OCI-LY1 (cell line): ENCODE results near the gene GOLGA8S.
"Not testable (repeated sequence)": the region's sequence is repeated elsewhere in the genome, so short reads cannot be mapped to it uniquely, and the experiment has no call there.

ENCODE experiments used
- H2AFZ ChIP-seq: fragments of 200-600 bp; sonication (generic), shearing (Covaris generic); 2 replicates; pipeline ENCODE4 v1.6.0; 2014; ENCODE audit warnings: antibody characterized with exemption, mild to moderate bottlenecking, low read length
- H3F3A ChIP-seq: fragments of 200-600 bp; sonication (generic), shearing (Covaris generic); 2 replicates; pipeline ENCODE4 v1.6.0; 2014; ENCODE audit warnings: mild to moderate bottlenecking, antibody characterized with exemption, low read length, moderate library complexity; ENCODE audit not compliant: insufficient read depth
- H3K27ac ChIP-seq: fragments of 200-600 bp; sonication (generic); 2 replicates; pipeline ENCODE4 v1.5.1; 2014; ENCODE audit warnings: low read length, mixed run types, mild to moderate bottlenecking, low read depth; ENCODE audit not compliant: poor library complexity, severe bottlenecking
- H3K27me3 ChIP-seq: fragments of 200-600 bp; sonication (generic); 2 replicates; pipeline ENCODE4 v1.6.0; 2014; ENCODE audit warnings: antibody characterized with exemption, mild to moderate bottlenecking, low read length, moderate library complexity; ENCODE audit not compliant: insufficient read depth
- H3K36me3 ChIP-seq: fragments of 200-600 bp; sonication (generic); 2 replicates; pipeline ENCODE4 v1.6.1; 2014; ENCODE audit warnings: mild to moderate bottlenecking, antibody characterized with exemption, low read length, moderate library complexity, mixed read lengths; ENCODE audit not compliant: insufficient read depth
- H3K4me1 ChIP-seq: fragments of 200-600 bp; sonication (generic); 2 replicates; pipeline ENCODE4 v1.5.1; 2014; ENCODE audit warnings: mild to moderate bottlenecking, low read length, moderate library complexity; ENCODE audit not compliant: insufficient read depth, severe bottlenecking
- H3K4me2 ChIP-seq: fragments of 200-600 bp; sonication (generic), shearing (Covaris generic); 2 replicates; pipeline ENCODE4 v1.6.1; 2014; ENCODE audit warnings: low read length
- H3K4me3 ChIP-seq: fragments of 200-600 bp; sonication (generic); 2 replicates; pipeline ENCODE4 v1.5.1; 2014; ENCODE audit warnings: low read length, low read depth, mild to moderate bottlenecking, mixed read lengths; ENCODE audit not compliant: poor library complexity, severe bottlenecking
- H3K79me2 ChIP-seq: fragments of 200-600 bp; shearing (Covaris generic); 2 replicates; pipeline ENCODE4 v1.6.1; 2016; ENCODE audit warnings: mixed run types, low read length, mixed read lengths; ENCODE audit not compliant: insufficient read depth
- H3K9ac ChIP-seq: fragments of 200-600 bp; sonication (generic), shearing (Covaris generic); 2 replicates; pipeline ENCODE4 v1.6.1; 2014; ENCODE audit warnings: mild to moderate bottlenecking, low read length, mixed read lengths
- H3K9me2 ChIP-seq: fragments of 200-600 bp; sonication (generic), shearing (Covaris generic); 2 replicates; pipeline ENCODE4 v1.6.1; 2014; ENCODE audit warnings: low read depth, mild to moderate bottlenecking, low read length, mixed read lengths
- H3K9me3 ChIP-seq: fragments of 200-600 bp; shearing (Covaris generic); 2 replicates; pipeline ENCODE4 v1.6.1; 2014; ENCODE audit warnings: low read length, mixed read lengths
- H4K20me1 ChIP-seq: fragments of 200-600 bp; sonication (generic), shearing (Covaris generic); 2 replicates; pipeline ENCODE4 v1.6.0; 2016; ENCODE audit warnings: mild to moderate bottlenecking, low read length; ENCODE audit not compliant: insufficient read depth

The GOLGA8S gene, protein sequence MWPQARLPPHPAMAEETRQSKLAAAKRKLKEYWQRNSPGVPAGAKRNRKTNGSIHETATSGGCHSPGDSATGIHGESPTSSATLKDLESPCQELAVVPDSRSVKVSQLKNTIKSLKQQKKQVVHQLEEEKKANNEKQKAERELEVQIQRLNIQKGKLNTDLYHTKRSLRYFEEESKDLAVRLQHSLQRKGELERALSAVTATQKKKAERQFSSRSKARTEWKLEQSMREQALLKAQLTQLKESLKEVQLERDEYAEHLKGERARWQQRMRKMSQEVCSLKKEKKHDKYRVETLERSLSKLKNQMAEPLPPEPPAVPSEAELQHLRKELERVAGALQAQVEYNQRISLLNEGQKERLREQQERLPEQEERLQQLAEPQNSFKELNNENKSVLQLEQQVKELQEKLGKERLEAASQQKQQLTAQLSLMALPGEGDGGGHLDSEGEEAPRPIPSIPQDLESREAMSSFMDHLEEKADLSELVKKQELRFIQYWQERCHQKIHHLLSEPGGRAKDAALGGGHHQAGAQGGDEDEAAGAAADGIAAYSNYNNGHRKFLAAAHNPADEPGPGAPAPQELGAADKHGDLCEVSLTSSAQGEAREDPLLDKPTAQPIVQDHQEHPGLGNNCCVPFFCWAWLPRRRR

DNA sequence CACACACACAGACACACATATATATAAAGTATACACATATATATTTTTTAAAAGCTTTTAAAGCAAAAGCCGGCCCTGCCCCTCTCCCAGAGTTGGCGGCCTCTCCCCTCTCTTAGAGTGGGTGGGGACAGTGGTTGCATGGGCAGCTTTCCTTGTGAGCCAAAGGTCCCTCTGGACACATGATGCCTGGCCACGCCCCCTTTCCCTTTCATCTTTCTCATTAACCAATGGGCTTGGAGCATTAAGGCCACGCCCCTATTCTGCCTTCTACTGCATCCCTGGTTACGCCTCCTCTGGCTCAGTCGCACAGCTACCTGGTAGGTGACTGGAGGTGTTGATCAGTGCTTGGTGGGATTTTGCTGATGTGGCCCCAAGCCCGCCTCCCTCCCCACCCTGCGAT, at the start of gene GOLGA8S:
Gene GOLGA8S (plus strand): TSS at position 301 of the 400 bp plus-strand sequence. CDS start 62 bp downstream, at position 363.
- not testable (repeated sequence) for H3K9me2 ChIP-seq, H3K36me3 ChIP-seq, H3K27me3 ChIP-seq, H3K27ac ChIP-seq, H4K20me1 ChIP-seq, H2AFZ ChIP-seq, H3K4me2 ChIP-seq, H3K9me3 ChIP-seq, H3K4me3 ChIP-seq, H3F3A ChIP-seq, H3K4me1 ChIP-seq, H3K79me2 ChIP-seq, H3K9ac ChIP-seq

DNA sequence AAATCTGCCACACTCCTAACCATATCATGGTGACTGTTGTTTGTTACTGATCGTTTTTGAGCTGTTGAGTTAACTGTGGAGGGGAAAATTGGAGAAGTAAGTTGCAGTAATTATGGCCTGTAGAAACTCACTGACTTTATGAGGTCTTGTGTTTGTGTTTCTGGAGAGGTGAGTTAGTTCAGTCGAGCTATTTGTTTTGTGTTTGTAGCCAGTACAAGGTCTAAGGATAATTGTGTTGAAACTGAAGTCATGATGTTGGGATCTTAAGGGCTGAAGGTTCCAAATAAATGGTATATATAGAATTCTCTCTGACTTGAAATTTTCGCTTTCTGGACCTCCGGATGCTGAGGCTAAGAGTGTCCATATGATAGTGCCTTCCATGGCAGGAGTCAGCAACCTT, 49.7 kb upstream of the GOLGA8S start:
- H3K4me1 ChIP-seq, H3K4me2 ChIP-seq, H3K79me2 ChIP-seq, H3K9me2 ChIP-seq, H3K36me3 ChIP-seq, H2AFZ ChIP-seq, H3K9ac ChIP-seq, H3K27me3 ChIP-seq, H3K4me3 ChIP-seq, H3F3A ChIP-seq, H3K9me3 ChIP-seq, H3K27ac ChIP-seq, H4K20me1 ChIP-seq: not testable (repeated sequence)

DNA sequence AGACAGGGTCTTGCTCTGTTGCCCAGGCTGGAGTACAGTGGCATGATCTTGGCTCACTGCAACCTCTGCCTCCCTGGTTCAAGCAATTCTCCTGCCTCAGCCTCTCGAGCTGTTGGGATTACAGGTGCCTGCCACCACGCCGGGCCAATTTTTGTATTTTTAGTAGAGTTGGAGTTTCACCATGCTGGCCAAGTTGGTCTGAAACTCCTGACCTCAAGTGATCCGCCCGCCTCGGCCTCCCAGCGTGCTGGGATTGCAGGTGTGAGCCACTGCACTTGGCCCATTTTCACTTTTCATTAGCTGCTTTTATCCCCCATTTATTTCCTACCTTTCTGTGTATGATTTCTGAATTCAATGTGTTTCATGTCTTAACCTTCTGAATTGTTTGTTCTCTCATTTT, 48.6 kb upstream of the GOLGA8S start:
- H3K4me3 ChIP-seq = not testable (repeated sequence)

DNA sequence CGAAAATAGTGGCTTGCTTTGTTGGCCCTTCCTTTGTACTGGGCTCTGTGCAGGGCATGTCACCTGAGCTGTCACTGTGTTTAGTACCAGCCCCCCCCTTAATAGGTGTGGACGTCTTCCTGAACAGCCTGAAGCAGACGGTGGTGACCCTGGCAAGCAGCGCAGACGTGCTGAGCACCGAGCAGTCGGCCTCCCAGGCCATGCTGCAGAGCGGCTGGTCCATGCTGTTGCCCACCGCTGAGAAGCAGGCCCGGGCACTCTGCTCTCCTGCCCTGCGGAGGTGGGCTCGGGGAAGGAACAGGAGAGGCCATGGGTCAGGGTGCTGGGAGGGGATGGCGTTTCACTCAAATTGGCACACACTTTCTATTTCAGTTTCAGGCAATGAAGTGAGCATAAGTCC, 43.3 kb upstream of the GOLGA8S start:
- not testable (repeated sequence) for H4K20me1 ChIP-seq, H3K4me2 ChIP-seq, H3K9me2 ChIP-seq, H2AFZ ChIP-seq, H3K79me2 ChIP-seq, H3K4me3 ChIP-seq, H3K9me3 ChIP-seq, H3K4me1 ChIP-seq, H3F3A ChIP-seq, H3K36me3 ChIP-seq, H3K9ac ChIP-seq, H3K27me3 ChIP-seq, H3K27ac ChIP-seq

More for the DNA sequence above, 48.6 kb upstream of the GOLGA8S start:
- not testable (repeated sequence) for H3K9me2 ChIP-seq, H3K4me2 ChIP-seq, H4K20me1 ChIP-seq, H3K9me3 ChIP-seq, H3K9ac ChIP-seq, H3K27ac ChIP-seq, H3K27me3 ChIP-seq, H3K36me3 ChIP-seq, H3K4me1 ChIP-seq, H3K79me2 ChIP-seq, H2AFZ ChIP-seq, H3F3A ChIP-seq

DNA sequence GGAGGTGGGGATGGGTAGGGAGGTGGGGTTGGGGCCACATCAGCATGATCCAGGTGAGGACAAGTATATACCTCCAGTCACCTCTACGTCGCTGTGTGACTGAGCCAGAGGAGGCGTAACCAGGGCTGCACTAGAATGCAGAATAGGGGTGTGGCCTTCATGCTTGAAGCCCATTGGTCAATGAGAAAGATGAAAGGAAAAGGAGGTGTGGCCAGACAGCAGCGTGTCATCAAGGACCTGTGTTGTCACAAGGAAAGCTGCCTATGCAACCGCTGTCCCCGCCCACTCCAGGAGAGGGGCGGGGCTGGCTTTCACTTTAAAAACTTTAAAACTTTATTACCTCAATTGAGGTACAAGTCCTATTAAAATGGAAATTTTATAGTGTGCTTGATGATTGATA, 20.5 kb upstream of the GOLGA8S start, which contains the start of gene GOLGA6L26:
Gene GOLGA6L26 (minus strand): TSS at position 101 of the 400 bp plus-strand sequence. CDS start 61 bp downstream, at position 40.
- not testable (repeated sequence) for H2AFZ ChIP-seq, H3K9ac ChIP-seq, H3K9me3 ChIP-seq, H3K27ac ChIP-seq, H3K4me3 ChIP-seq, H3F3A ChIP-seq, H3K27me3 ChIP-seq, H4K20me1 ChIP-seq, H3K79me2 ChIP-seq, H3K36me3 ChIP-seq, H3K4me1 ChIP-seq, H3K9me2 ChIP-seq, H3K4me2 ChIP-seq

DNA sequence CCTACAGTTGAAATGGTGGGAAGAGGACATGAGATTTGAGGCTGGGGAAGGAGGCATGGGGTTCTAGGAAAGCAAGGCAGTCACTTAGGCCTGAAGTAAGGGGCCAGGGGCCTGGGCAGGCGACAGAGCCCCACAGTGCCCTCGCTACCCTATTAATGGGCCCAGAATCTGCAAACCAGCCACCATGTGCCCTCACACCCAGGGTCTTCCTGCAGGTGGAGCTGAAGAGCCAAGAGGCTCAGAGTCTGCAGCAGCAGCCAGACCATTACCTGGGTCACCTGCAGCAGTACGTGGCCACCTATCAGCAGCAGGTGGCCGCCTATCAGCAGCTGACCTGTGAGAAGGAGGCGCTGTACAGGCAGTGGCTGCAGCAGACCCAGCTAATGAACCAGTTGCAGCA, 8.1 kb downstream of the GOLGA8S start:
- H3K4me1 ChIP-seq, H3F3A ChIP-seq, H3K4me2 ChIP-seq, H3K27me3 ChIP-seq, H3K9me2 ChIP-seq, H2AFZ ChIP-seq, H3K4me3 ChIP-seq, H3K27ac ChIP-seq, H3K36me3 ChIP-seq, H3K79me2 ChIP-seq, H3K9me3 ChIP-seq, H4K20me1 ChIP-seq, H3K9ac ChIP-seq: not testable (repeated sequence)

DNA sequence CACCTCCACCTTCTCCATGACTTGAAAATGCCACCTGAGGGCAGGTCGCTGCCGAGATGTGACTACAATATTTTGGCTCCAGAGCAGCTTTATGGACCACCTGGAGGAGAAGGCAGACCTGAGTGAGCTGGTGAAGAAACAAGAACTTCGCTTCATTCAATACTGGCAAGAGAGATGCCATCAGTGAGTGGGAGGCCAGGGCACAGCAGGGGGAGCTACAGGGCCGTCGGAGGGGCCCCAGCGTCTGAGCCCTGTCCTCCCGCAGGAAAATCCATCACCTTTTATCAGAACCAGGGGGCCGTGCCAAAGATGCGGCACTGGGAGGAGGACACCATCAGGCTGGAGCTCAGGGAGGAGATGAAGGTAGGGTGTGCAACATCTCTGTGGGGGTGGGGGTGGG, 9.7 kb downstream of the GOLGA8S start:
- not testable (repeated sequence) for H3K4me3 ChIP-seq, H3K36me3 ChIP-seq, H3F3A ChIP-seq, H3K4me1 ChIP-seq, H3K79me2 ChIP-seq, H2AFZ ChIP-seq, H3K27me3 ChIP-seq, H3K4me2 ChIP-seq, H3K9me3 ChIP-seq, H3K9me2 ChIP-seq, H4K20me1 ChIP-seq, H3K9ac ChIP-seq, H3K27ac ChIP-seq
